GM18951 (cell line): ENCODE data around the gene ADH6.
"Not testable (repeated sequence)": the region's sequence is repeated elsewhere in the genome, so short reads cannot be mapped to it uniquely, and the experiment has no call there.

ENCODE experiments used
- POLR2A ChIP-seq: IDR thresholded peaks from 4 replicates; pipeline ENCODE4 v1.6.1; 2011; ENCODE audit warnings: mild to moderate bottlenecking; ENCODE audit not compliant: insufficient read length, insufficient read depth; ENCODE audit errors: extremely low read depth
- in situ Hi-C: fragments of 300-500 bp; cut with MboI; formaldehyde crosslinking; loops from one replicate; pipeline ENCODE4 v1.12.0; 2022; ENCODE audit warnings: low sequenced_read_pairs, mixed read lengths, inconsistent platforms; ENCODE audit not compliant: unreplicated experiment

Gene ADH6

DNA sequence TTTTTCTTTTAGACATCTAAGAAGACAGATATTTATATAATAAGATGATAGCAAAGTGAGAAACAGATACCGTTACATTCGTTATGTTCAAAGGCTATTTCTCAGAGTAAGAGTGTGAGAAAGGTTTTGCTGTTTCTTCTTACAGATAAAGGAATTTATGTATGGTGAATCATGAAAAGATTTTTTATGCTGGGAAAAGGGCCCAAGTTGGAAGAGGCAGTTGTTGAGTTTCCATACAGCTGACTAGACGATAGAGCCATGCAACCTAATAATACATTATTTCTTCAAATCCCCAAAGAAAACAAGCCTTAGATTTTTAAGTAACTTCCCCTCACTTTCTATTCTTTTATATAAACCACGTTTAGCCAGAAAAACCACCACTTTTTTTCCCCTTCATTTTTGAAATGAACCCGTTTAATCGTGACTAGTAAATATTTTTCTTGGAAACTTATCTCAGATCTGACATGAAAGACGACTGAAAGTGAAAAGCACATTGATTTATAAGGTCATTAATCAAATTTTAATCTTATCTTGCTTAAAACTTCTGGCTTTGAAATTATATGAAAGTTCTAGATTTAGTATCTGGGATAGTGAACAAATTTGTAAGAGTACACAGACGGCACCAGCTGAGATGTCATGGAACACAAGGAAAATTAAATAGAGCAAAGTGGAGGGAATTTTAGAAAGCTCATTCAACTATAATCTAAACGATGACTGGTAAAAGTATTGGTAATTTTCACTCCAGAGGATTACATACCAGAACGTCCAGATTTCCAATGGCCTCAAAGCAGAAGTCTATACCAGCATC lies 10.9 kb downstream of the ADH6 start:
- in situ Hi-C loops = no loop called here
- TF ChIP-seq POLR2A = no peak

DNA sequence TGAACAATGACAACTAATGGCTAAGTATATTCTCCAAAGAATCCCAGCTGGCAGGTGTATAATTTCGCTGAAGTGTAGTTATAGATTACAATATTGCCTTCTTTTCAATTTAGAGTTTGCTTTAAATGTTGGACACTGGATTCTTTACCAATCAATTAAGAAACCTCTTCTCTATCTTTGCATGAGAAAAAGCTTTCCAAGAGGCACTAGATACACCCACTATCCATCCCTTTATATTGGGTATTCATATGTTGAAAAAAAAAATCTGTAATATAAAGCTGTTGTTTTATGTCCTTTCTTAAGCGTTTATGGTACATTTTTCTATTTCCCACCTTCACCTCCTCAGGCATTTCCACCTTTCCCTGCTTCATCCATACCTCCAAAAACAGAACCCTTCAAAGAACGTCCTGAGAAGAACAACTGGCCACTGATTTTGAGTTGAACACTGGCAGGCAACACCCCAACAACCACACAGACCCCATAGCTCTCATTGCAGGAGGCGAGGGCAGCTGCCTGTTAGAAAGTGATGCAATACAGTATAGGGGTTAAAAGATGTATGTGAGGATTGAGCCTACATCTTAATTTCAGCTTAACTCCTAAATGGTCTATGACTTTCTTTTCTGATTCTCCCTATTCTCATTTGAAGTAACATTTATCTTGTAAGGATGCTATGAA lies 11.8 kb downstream of the ADH6 start:
- in situ Hi-C loops = no loop called here
- TF ChIP-seq POLR2A = no peak

DNA sequence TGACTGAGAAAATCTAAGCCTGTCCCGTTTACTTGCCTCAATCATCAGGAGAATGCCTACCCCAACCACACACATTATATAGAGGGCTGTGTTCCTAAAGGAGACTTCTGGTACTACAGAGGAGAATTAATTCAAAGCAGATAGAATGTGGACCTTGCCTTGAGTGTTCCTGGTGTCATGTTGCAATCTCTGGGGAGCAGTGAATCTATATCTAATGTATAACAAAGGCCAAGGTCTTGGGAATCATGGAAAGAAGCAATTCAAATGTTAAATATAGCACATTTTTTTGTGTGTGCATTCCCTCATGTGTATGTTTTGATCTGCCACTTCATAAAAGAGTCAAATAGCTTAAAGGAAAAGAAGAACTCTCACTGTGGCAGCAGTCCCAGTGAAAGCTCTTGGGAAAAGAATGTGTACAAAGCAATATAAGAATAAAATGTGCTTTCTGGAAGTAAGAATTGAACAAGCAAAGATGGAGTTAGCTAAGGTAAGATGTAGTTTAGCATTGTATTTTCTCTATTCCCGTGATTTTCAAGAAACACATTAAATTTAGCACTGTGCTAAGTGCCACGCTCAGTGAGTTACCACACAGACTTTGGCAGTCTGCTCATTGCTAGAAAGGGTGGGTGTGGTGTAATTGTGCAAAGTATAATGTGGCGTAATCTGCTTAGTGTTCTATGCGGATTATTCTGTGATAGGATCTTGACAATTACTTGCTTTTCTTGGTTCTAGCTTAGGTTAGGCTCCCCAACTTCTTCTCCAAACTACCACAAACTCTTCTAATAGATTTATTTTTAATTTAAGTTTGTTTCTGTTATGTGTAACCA lies 13.7 kb downstream of the ADH6 start:
- TF ChIP-seq POLR2A = no peak
- in situ Hi-C loops = no loop called here

DNA sequence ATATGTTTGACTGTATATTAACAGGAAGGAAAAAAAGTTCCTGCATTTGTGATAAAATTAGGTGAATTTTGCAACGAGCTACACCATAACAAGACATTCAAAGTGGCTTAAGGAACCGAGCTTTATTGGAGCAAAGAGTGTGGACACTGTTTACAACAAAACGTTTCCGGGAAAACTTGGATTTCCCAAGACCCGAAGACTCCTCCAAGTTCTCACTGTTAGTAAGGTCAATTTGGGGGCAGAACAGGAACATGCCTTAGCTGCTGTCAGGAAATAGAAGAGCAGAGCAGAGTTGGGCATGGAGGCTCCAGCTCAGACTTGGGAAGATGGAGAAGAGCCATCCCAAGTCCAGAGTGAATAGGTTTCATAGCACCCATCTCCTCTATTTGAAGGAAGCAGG lies 16.5 kb downstream of the ADH6 start:
- in situ Hi-C loops = no loop called here
- no peak for TF ChIP-seq POLR2A

DNA sequence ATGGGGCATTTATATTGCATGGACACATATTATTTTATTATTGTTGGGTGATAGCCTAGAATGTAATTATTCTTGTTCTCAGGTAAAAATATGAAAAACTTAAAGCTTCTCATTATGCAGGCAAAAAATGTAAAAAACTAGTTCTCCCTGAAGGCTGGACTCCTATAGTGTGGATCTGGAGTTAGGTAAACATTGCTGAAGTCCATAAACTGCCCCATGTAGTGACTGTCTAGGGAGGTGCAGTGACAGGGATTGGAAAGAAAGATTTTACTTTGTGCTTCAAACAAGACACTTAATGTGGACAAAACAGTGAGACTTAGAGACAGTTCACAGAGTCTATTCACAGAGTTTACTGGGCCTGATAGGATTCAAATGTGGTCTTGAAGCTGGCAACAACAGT lies 17.0 kb downstream of the ADH6 start:
- TF ChIP-seq POLR2A = no peak
- in situ Hi-C loops = no loop called here

DNA sequence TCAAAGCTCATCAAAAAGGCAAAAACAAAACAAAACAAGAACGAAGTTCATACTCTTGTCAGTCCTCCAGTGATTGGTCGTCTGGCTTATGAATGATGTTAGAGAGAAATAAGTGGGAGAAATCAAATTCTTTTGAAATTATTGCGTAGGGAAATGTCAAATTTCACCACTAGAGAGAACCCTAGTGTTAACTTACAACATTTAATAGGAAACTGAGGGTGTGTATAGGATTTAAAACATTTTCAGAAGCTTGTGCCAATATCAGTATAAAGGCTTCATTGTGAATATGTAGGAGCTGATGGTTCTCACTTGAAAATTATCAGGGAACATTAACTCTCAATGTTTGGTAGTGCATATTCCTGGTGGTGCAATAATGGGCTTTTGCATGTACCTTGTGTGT lies 17.4 kb downstream of the ADH6 start:
- in situ Hi-C loops = no loop called here
- TF ChIP-seq POLR2A = no peak

DNA sequence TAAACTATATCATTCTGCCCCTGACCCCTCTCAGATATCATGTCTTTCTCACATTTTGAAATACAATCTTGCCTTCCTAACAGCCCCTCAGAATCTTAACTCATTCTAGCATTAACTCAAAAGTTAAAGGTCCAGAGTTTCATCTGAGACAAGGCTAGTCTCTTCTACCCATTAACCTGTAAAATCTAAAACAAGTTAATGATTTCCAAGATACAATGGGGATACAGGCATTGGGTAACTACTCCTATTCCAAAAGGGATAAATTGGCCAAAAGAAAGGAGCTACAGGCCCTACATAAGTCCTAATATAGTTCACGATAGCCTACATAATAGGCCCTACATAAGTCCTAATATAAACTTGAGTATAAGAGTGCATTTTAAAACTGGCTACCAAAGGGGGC lies 18.9 kb downstream of the ADH6 start:
- in situ Hi-C loops = no loop called here
- no peak for TF ChIP-seq POLR2A

- TF ChIP-seq POLR2A = no peak
- in situ Hi-C loops = no loop called here
These were observed 28.7 kb downstream of the ADH6 start for GRCh38 chr4:99190336-99190735.

DNA sequence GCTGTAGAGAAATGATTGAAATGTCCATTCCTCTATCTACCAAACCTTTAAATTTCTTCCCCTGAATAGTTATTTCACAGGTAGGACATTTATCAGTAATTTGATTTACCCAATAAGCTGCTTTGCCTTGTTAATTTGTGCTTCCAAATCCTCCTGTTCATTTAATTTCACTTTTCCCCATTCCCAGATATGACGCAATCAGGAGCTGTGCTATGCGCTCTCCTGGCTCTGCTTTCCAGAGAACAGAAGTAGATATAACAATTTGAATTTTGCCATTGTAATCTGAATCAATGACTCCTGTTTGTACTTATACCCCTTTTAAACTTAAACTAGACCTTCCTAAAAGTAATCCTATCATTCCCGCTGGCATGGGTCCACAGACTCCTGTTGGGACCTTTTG lies 29.1 kb downstream of the ADH6 start:
- in situ Hi-C loops = not testable (repeated sequence)

GRCh38 chr4:99186029-99186428 lies 33.0 kb downstream of the ADH6 start:
- TF ChIP-seq POLR2A = no peak
- in situ Hi-C loops = no loop called here

DNA sequence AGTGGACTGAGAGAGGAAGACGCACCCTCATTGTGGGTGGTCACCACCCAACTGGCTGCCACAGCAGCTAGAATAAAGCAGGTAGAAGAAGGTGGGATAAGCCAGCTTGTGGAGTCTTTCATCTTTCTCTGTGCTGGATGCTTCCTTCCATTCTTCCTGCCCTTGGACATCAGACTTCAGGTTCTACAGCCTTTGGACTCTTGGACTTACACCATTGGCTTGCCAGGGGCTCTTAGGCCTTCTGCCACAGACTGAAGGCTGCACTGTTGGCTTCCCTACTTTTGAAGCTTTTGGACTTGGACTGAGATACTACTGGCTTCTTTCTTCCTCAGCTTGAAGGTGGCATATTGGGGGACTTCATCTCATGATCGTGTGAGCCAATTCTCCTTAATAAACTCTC lies 33.5 kb downstream of the ADH6 start:
- in situ Hi-C loops = no loop called here
- TF ChIP-seq POLR2A = no peak

GRCh38 chr4:99180382-99181070 lies 38.5 kb downstream of the ADH6 start:
- no peak for TF ChIP-seq POLR2A
- in situ Hi-C loops = no loop called here

DNA sequence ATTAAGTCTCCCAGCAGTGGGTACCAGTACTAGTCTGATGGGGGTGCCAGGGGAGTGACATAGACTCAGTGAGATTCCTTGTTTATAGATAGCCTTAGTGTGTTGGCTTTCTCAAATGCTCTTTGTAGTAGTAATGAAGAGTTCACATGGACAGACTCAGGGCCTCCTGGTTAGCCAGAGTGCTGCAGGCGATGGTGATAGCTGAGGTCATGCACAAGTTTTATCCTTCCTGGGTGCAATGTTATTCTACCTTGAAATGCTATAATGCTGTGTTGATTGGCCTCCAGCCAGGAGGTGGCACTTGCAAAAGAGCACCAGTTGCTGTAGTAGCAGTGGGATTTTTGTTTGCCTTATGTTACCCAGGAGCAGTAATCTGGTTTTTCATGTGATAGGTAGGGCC lies 39.4 kb downstream of the ADH6 start:
- in situ Hi-C loops = no loop called here
- TF ChIP-seq POLR2A = no peak
